Effector memory CD8-positive, alpha-beta T cell (primary cell): Measurements from ENCODE around the gene SCGB1C2.

Source experiments
- ATAC-seq: fragments of 150-1000 bp; cut with Tn5 transposase; replicated peaks from 2 replicates; pipeline ENCODE4 v1.10.0; 2021; ENCODE audit warnings: mild to moderate bottlenecking, moderate library complexity
- DNase-seq, 3 experiments: peaks; one replicate each; pipeline ENCODE4 v3.0.0; 2021
- H3K27ac Mint-ChIP-seq, 2 donors: one replicate each; pipeline ENCODE4 v1.8.0; 2022; ENCODE audit warnings: mild to moderate bottlenecking in 2 of 2, mixed read lengths in 2 of 2, moderate library complexity in 2 of 2
- H3K27me3 Mint-ChIP-seq, 2 donors: one replicate each; pipeline ENCODE4 v1.8.0; 2022; ENCODE audit warnings: mixed read lengths in 2 of 2
- H3K36me3 Mint-ChIP-seq: one replicate; pipeline ENCODE4 v1.8.0; 2022; ENCODE audit warnings: mild to moderate bottlenecking, moderate library complexity, mixed read lengths; ENCODE audit not compliant: insufficient read depth
- H3K4me1 Mint-ChIP-seq, 2 donors: one replicate each; pipeline ENCODE4 v1.8.0; 2022; ENCODE audit warnings: low read depth in 2 of 2, mixed read lengths in 2 of 2
- H3K4me3 Mint-ChIP-seq, 2 donors: one replicate each; pipeline ENCODE4 v1.8.0; 2022; ENCODE audit warnings: mild to moderate bottlenecking in 2 of 2, mixed read lengths in 2 of 2, moderate library complexity in 2 of 2
- H3K9me3 Mint-ChIP-seq, 2 donors: one replicate each; pipeline ENCODE4 v1.8.0; 2022; ENCODE audit warnings: mixed read lengths in 2 of 2

Gene SCGB1C2

GRCh38 chr17:153851-154250 is 16.5 kb downstream of the SCGB1C2 start:
- H3K4me3 Mint-ChIP-seq: no peak overlapping the region
- H3K4me1 Mint-ChIP-seq: peaks cover 0 to 2% of the 10 kb centered on the region in 2 donors
- H3K9me3 Mint-ChIP-seq: no peaks in the 10 kb centered on the region
- H3K36me3 Mint-ChIP-seq: no peaks in the 10 kb centered on the region
- DNase-seq (no peak), ATAC-seq (no peak)
- no peak overlapping the region for H3K27ac Mint-ChIP-seq
- peaks cover 21 to 62% of the 10 kb centered on the region in 2 donors for H3K27me3 Mint-ChIP-seq

- H3K9me3 Mint-ChIP-seq: no peaks in the 10 kb centered on the region
- no peak overlapping the region for H3K4me3 Mint-ChIP-seq
- no peak overlapping the region for H3K27ac Mint-ChIP-seq
- no peaks in the 10 kb centered on the region for H3K36me3 Mint-ChIP-seq
- peaks cover 17 to 67% of the 10 kb centered on the region in 2 donors for H3K27me3 Mint-ChIP-seq
- no peak for DNase-seq
- H3K4me1 Mint-ChIP-seq: peaks cover 0 to 2% of the 10 kb centered on the region in 2 donors
- ATAC-seq: no peak
Measured at GRCh38 chr17:155576-155975, 18.2 kb downstream of the SCGB1C2 start.

- Mint-ChIP-seq H3K27ac (no peak overlapping the region), H3K4me1 (peaks cover 0 to 2% of the 10 kb centered on the region in 2 donors), H3K27me3 (peaks cover 17 to 72% of the 10 kb centered on the region in 2 donors), H3K36me3 (no peaks in the 10 kb centered on the region), H3K9me3 (no peaks in the 10 kb centered on the region), H3K4me3 (no peak overlapping the region)
- no peak for ATAC-seq
- DNase-seq: no peak
Measured at GRCh38 chr17:156094-156621, 18.8 kb downstream of the SCGB1C2 start.

GRCh38 chr17:156946-157345 is 19.6 kb downstream of the SCGB1C2 start:
- Mint-ChIP-seq H3K36me3 (no peaks in the 10 kb centered on the region), H3K4me3 (no peak overlapping the region), H3K4me1 (peaks cover 0 to 2% of the 10 kb centered on the region in 2 donors), H3K27me3 (peaks cover 16 to 73% of the 10 kb centered on the region in 2 donors), H3K9me3 (no peaks in the 10 kb centered on the region), H3K27ac (no peak overlapping the region)
- DNase-seq (no peak), ATAC-seq (no peak)

GRCh38 chr17:157901-158300 is 20.5 kb downstream of the SCGB1C2 start:
- no peaks in the 10 kb centered on the region for H3K36me3 Mint-ChIP-seq
- H3K27me3 Mint-ChIP-seq: peaks cover 14 to 73% of the 10 kb centered on the region in 2 donors
- no peaks in the 10 kb centered on the region for H3K9me3 Mint-ChIP-seq
- peaks cover 0 to 2% of the 10 kb centered on the region in 2 donors for H3K4me1 Mint-ChIP-seq
- H3K4me3 Mint-ChIP-seq: no peak overlapping the region
- no peak overlapping the region for H3K27ac Mint-ChIP-seq
- no peak for DNase-seq
- ATAC-seq: no peak

- H3K27me3 Mint-ChIP-seq: peaks cover 14 to 75% of the 10 kb centered on the region in 2 donors
- H3K36me3 Mint-ChIP-seq: no peaks in the 10 kb centered on the region
- peaks cover 0 to 2% of the 10 kb centered on the region in 2 donors for H3K4me1 Mint-ChIP-seq
- no peak for ATAC-seq
- H3K9me3 Mint-ChIP-seq: no peaks in the 10 kb centered on the region
- no peak overlapping the region for H3K4me3 Mint-ChIP-seq
- H3K27ac Mint-ChIP-seq: no peak overlapping the region
- no peak for DNase-seq
Measured at GRCh38 chr17:158379-158778, 21.0 kb downstream of the SCGB1C2 start.

- Mint-ChIP-seq H3K9me3 (no peaks in the 10 kb centered on the region), H3K27me3 (peaks cover 14 to 78% of the 10 kb centered on the region in 2 donors), H3K4me1 (peaks cover 0 to 3% of the 10 kb centered on the region in 2 donors), H3K27ac (no peak overlapping the region), H3K4me3 (no peak overlapping the region), H3K36me3 (no peaks in the 10 kb centered on the region)
- DNase-seq: no peak
- ATAC-seq: no peak
Measured at GRCh38 chr17:159609-160008, 22.2 kb downstream of the SCGB1C2 start.

- Mint-ChIP-seq H3K27ac (no peak overlapping the region), H3K27me3 (peaks cover 14 to 77% of the 10 kb centered on the region in 2 donors), H3K4me1 (peaks cover 0 to 3% of the 10 kb centered on the region in 2 donors), H3K4me3 (no peak overlapping the region), H3K9me3 (no peaks in the 10 kb centered on the region), H3K36me3 (no peaks in the 10 kb centered on the region)
- ATAC-seq (no peak), DNase-seq (no peak)
Measured at GRCh38 chr17:160336-160735, 23.0 kb downstream of the SCGB1C2 start.

- no peaks in the 10 kb centered on the region for H3K36me3 Mint-ChIP-seq
- DNase-seq (no peak), ATAC-seq (no peak)
- no peaks in the 10 kb centered on the region for H3K9me3 Mint-ChIP-seq
- H3K27ac Mint-ChIP-seq: no peak overlapping the region
- peaks cover 14 to 68% of the 10 kb centered on the region in 2 donors for H3K27me3 Mint-ChIP-seq
- no peak overlapping the region for H3K4me3 Mint-ChIP-seq
- H3K4me1 Mint-ChIP-seq: peaks cover 0 to 3% of the 10 kb centered on the region in 2 donors
Measured at GRCh38 chr17:161481-161880, 24.1 kb downstream of the SCGB1C2 start.

- Mint-ChIP-seq H3K4me3 (no peak overlapping the region), H3K27ac (no peak overlapping the region), H3K9me3 (no peaks in the 10 kb centered on the region), H3K27me3 (peaks cover 14 to 59% of the 10 kb centered on the region in 2 donors), H3K36me3 (no peaks in the 10 kb centered on the region), H3K4me1 (peaks cover 0 to 3% of the 10 kb centered on the region in 2 donors)
- no peak for DNase-seq
- ATAC-seq: no peak
Measured at GRCh38 chr17:162689-163088, 25.3 kb downstream of the SCGB1C2 start.

GRCh38 chr17:163514-164098 is 26.2 kb downstream of the SCGB1C2 start:
- DNase-seq (no peak), ATAC-seq (no peak)
- Mint-ChIP-seq H3K36me3 (no peaks in the 10 kb centered on the region), H3K9me3 (no peaks in the 10 kb centered on the region), H3K4me3 (no peak overlapping the region), H3K27ac (no peak overlapping the region), H3K4me1 (peaks cover 0 to 3% of the 10 kb centered on the region in 2 donors), H3K27me3 (peaks cover 9 to 50% of the 10 kb centered on the region in 2 donors)

- Mint-ChIP-seq H3K27me3 (peaks cover 16 to 59% of the 10 kb centered on the region in 2 donors), H3K4me3 (no peak overlapping the region), H3K36me3 (no peaks in the 10 kb centered on the region), H3K9me3 (no peaks in the 10 kb centered on the region), H3K27ac (peak overlapping the region in 1 of 2 donors; percentile 44), H3K4me1 (peaks cover 0 to 3% of the 10 kb centered on the region in 2 donors)
- DNase-seq (no peak), ATAC-seq (no peak)
Measured at GRCh38 chr17:164303-165235, 27.2 kb downstream of the SCGB1C2 start.

GRCh38 chr17:165939-166338 is 28.6 kb downstream of the SCGB1C2 start:
- Mint-ChIP-seq H3K4me1 (peaks cover 0 to 3% of the 10 kb centered on the region in 2 donors), H3K27me3 (peaks cover 22 to 56% of the 10 kb centered on the region in 2 donors), H3K4me3 (no peak overlapping the region), H3K36me3 (no peaks in the 10 kb centered on the region), H3K9me3 (no peaks in the 10 kb centered on the region), H3K27ac (no peak overlapping the region)
- DNase-seq: no peak
- ATAC-seq: no peak
